ENCODE data around the gene NT5DC4. TPM values are rescaled to one million over a fixed set of nuclear protein-coding genes. Genes with fewer than 3 reads are reported as not detected.
"Not testable (repeated sequence)": the region's sequence is repeated elsewhere in the genome, so short reads cannot be mapped to it uniquely, and the experiment has no call there.

The NT5DC4 gene
- total RNA-seq, 1 experiment from 2014 or later: not detected

DNA sequence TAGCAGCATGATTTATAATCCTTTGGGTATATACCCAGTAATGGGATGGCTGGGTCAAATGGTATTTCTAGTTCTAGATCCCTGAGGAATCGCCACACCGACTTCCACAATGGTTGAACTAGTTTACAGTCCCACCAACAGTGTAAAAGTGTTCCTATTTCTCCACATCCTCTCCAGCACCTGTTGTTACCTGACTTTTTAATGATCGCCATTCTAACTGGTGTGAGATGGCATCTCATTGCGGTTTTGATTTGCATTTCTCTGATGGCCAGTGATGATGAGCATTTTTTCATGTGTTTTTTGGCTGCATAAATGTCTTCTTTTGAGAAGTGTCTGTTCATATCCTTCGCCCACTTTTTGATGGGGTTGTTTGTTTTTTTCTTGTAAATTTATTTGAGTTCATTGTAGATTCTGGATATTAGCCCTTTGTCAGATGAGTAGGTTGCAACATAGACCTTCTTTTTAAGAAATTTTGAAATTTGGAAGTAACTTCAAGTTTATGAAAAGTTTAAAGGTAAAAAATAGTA, 3.9 kb upstream of the NT5DC4 start:
- CTCF ChIA-PET; H3K27ac ChIP-seq (ENCODE audit: low read length); H3K27me3 ChIP-seq (ENCODE audit: control insufficient read depth, insufficient read depth, low read length); H3K4me3 ChIP-seq (ENCODE audit: low read depth in 2 of 2, low read length in 2 of 2); ATAC-seq; BruUV-seq (replicated peaks); intact Hi-C loops (cut with micrococcal nuclease; ENCODE audit: unreplicated experiment); DNase-seq (ENCODE audit: low read depth, low spot score); H3K36me3 ChIP-seq (ENCODE audit: control insufficient read depth, insufficient read depth, low read length); H3K9me3 ChIP-seq (ENCODE audit: control insufficient read depth, insufficient read depth, low read depth, low read length); in situ Hi-C loops (cut with HindIII; ENCODE audit: low pct_unique_long_range_greater_than_20kb, low sequenced_read_pairs); H3K4me1 ChIP-seq (ENCODE audit: control insufficient read depth, insufficient read depth, low read length); POLR2A ChIA-PET: not testable (repeated sequence)

DNA sequence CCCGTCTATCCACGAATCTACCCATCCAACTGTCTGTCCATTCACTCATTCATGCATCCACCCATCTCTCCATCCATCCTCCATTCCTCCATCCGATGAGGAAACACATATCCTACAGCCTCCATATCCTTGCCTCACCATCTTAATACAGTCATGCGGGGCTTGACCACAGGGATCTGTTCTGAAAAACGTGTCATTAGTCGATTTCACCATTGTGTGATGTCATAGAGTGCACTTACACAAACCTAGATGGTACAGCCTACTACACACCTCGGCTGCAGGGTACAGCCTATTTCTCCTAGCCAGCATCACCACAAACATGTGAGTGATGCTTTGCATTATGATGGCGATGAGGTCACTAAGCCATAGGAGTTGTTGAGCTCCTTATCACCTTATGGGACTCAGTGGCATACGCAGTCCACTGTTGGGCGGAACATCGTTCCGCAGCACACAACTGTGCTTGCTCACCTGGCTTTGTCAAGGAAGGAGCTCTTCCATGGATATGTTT, 1.9 kb upstream of the NT5DC4 start:
- TF ChIP-seq, protein P1, sequence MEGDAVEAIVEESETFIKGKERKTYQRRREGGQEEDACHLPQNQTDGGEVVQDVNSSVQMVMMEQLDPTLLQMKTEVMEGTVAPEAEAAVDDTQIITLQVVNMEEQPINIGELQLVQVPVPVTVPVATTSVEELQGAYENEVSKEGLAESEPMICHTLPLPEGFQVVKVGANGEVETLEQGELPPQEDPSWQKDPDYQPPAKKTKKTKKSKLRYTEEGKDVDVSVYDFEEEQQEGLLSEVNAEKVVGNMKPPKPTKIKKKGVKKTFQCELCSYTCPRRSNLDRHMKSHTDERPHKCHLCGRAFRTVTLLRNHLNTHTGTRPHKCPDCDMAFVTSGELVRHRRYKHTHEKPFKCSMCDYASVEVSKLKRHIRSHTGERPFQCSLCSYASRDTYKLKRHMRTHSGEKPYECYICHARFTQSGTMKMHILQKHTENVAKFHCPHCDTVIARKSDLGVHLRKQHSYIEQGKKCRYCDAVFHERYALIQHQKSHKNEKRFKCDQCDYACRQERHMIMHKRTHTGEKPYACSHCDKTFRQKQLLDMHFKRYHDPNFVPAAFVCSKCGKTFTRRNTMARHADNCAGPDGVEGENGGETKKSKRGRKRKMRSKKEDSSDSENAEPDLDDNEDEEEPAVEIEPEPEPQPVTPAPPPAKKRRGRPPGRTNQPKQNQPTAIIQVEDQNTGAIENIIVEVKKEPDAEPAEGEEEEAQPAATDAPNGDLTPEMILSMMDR (IDR thresholded peaks at IDR 0.05): no peak
- TF ChIP-seq TCF7L2 (IDR thresholded peaks at IDR 0.05; ENCODE audit: low read depth, low read length) (no peak), SIN3A (IDR thresholded peaks at IDR 0.05; ENCODE audit: borderline replicate concordance, insufficient read depth, low read depth, low read length) (no peak), POLR2AphosphoS5 (IDR thresholded peaks at IDR 0.05; ENCODE audit: low read depth, low read length) (no peak)
- TF ChIP-seq, protein P2, sequence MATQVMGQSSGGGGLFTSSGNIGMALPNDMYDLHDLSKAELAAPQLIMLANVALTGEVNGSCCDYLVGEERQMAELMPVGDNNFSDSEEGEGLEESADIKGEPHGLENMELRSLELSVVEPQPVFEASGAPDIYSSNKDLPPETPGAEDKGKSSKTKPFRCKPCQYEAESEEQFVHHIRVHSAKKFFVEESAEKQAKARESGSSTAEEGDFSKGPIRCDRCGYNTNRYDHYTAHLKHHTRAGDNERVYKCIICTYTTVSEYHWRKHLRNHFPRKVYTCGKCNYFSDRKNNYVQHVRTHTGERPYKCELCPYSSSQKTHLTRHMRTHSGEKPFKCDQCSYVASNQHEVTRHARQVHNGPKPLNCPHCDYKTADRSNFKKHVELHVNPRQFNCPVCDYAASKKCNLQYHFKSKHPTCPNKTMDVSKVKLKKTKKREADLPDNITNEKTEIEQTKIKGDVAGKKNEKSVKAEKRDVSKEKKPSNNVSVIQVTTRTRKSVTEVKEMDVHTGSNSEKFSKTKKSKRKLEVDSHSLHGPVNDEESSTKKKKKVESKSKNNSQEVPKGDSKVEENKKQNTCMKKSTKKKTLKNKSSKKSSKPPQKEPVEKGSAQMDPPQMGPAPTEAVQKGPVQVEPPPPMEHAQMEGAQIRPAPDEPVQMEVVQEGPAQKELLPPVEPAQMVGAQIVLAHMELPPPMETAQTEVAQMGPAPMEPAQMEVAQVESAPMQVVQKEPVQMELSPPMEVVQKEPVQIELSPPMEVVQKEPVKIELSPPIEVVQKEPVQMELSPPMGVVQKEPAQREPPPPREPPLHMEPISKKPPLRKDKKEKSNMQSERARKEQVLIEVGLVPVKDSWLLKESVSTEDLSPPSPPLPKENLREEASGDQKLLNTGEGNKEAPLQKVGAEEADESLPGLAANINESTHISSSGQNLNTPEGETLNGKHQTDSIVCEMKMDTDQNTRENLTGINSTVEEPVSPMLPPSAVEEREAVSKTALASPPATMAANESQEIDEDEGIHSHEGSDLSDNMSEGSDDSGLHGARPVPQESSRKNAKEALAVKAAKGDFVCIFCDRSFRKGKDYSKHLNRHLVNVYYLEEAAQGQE (IDR thresholded peaks at IDR 0.05; ENCODE audit: insufficient read depth in 1 of 2, low read depth in 2 of 2, low read length in 1 of 2): no peak
- in situ Hi-C loops (cut with HindIII; ENCODE audit: low pct_unique_long_range_greater_than_20kb, low sequenced_read_pairs): no loop called here
- ATAC-seq (no peak), DNase-seq (ENCODE audit: low read depth, low spot score) (no peak)
- H3K27me3 ChIP-seq (ENCODE audit: control insufficient read depth, insufficient read depth, low read length): no peaks in the 10 kb centered on the region
- no peaks in the 10 kb centered on the region for H3K36me3 ChIP-seq (ENCODE audit: control insufficient read depth, insufficient read depth, low read length)
- no TSS peak for BruUV-seq (replicated peaks)
- no peaks in the 10 kb centered on the region for H3K9me3 ChIP-seq (ENCODE audit: control insufficient read depth, insufficient read depth, low read depth, low read length)
- H3K4me1 ChIP-seq (ENCODE audit: control insufficient read depth, insufficient read depth, low read length): no peaks in the 10 kb centered on the region
- POLR2A ChIA-PET: interaction anchor here (0.6 kb wide), 1 partner anchor 20 kb away, joined by 4 read pairs; no protein-coding TSS in a partner anchor
- CTCF ChIA-PET: interaction anchor here (0.8 kb wide), 1 partner anchor 92 kb away, joined by 4 read pairs; no protein-coding TSS in a partner anchor
- intact Hi-C loops (cut with micrococcal nuclease; ENCODE audit: unreplicated experiment): no loop called here
- no peak overlapping the region for H3K27ac ChIP-seq (ENCODE audit: low read length)
- H3K4me3 ChIP-seq (ENCODE audit: low read depth in 2 of 2, low read length in 2 of 2): no peak overlapping the region

DNA sequence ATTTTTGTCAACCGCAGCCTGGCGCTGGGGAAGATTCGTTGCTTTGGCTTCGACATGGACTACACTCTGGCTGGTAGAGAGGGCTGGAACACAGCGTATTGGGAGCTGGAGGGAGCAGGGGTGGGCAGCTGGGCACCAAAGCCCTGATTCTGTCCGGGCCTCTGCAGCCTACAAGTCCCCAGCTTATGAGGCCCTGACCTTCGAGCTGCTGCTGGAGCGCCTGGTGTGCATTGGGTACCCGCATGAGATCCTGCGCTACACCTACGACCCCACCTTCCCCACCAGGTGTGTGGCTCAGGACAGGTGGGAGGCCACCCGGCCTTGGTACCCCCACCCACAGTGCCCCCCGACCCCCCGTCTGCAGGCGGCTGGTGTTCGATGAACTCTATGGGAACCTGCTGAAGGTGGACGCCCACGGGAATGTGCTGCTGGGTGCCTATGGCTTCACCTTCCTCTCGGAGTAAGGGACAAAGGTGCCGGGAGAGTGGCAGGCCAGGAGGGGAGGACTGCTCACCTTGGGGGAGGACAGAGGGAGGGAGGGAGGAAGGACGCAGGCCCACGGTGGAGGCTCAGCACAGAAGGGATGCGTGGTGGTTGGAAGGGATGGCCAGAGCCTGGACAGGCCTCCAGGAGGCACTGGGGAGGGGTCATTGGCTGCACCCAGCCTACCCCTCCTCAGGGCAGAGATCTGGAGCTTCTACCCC, 1.2 kb downstream of the NT5DC4 start:
- BruUV-seq (replicated peaks): no TSS peak
- Histone ChIP-seq H3K4me1 (ENCODE audit: control insufficient read depth, insufficient read depth, low read length) (peaks cover 4% of the 10 kb centered on the region; the same call in 1 of the 2 replicates), H3K27ac (ENCODE audit: low read length) (no peak overlapping the region), H3K36me3 (ENCODE audit: control insufficient read depth, insufficient read depth, low read length) (no peaks in the 10 kb centered on the region), H3K4me3 (ENCODE audit: low read depth in 2 of 2, low read length in 2 of 2) (no peak overlapping the region), H3K27me3 (ENCODE audit: control insufficient read depth, insufficient read depth, low read length) (no peaks in the 10 kb centered on the region), H3K9me3 (ENCODE audit: control insufficient read depth, insufficient read depth, low read depth, low read length) (no peaks in the 10 kb centered on the region)
- ATAC-seq (no peak), DNase-seq (ENCODE audit: low read depth, low spot score) (no peak)
- TF ChIP-seq SIN3A (IDR thresholded peaks at IDR 0.05; ENCODE audit: borderline replicate concordance, insufficient read depth, low read depth, low read length) (no peak), POLR2AphosphoS5 (IDR thresholded peaks at IDR 0.05; ENCODE audit: low read depth, low read length) (no peak), TCF7L2 (IDR thresholded peaks at IDR 0.05; ENCODE audit: low read depth, low read length) (no peak)
- TF ChIP-seq, protein P2 (IDR thresholded peaks at IDR 0.05; ENCODE audit: insufficient read depth in 1 of 2, low read depth in 2 of 2, low read length in 1 of 2): no peak
- TF ChIP-seq, protein P1 (IDR thresholded peaks at IDR 0.05): no peak
- intact Hi-C loops (cut with micrococcal nuclease; ENCODE audit: unreplicated experiment) (no loop called here), in situ Hi-C loops (cut with HindIII; ENCODE audit: low pct_unique_long_range_greater_than_20kb, low sequenced_read_pairs) (no loop called here)
- POLR2A ChIA-PET: no interaction called here
- CTCF ChIA-PET: no interaction called here

All from Panc1 (cell line).